Activated CD4-positive, alpha-beta T cell treated with anti-CD3 and anti-CD28 coated beads for 36 hours (primary cell): ENCODE measurements around the gene P2RY12. TPM values are rescaled to one million over a fixed set of nuclear protein-coding genes. Genes with fewer than 3 reads are reported as not detected.
"Not testable (repeated sequence)": the region's sequence is repeated elsewhere in the genome, so short reads cannot be mapped to it uniquely, and the experiment has no call there.

Experiments
- ATAC-seq: fragments of 200-7000 bp; cut with Tn5 transposase; one replicate; pipeline ENCODE4 v1.10.0; 2021; ENCODE audit warnings: mild to moderate bottlenecking, moderate library complexity
- CTCF ChIA-PET: fragments of 350-600 bp; sonication (Branson Sonifier 250); formaldehyde crosslinking; loops from one replicate; lab custom pipeline; 2021; ENCODE audit warnings: antibody characterized with exemption; lab: Charles Lee
- POLR2A ChIA-PET: fragments of 350-600 bp; sonication (Branson Sonifier 250); formaldehyde crosslinking; loops from one replicate; lab custom pipeline; 2021; ENCODE audit warnings: antibody characterized with exemption, inconsistent platforms; lab: Charles Lee
- DNase-seq: peaks from one replicate; pipeline ENCODE4 v3.0.0-alpha.2; 2020
- H3K27ac Mint-ChIP-seq: one replicate; pipeline ENCODE4 v1.8.0; 2021; ENCODE audit warnings: mixed read lengths
- H3K27me3 Mint-ChIP-seq: one replicate; pipeline ENCODE4 v1.8.0; 2021; ENCODE audit warnings: mixed read lengths
- H3K36me3 Mint-ChIP-seq: one replicate; pipeline ENCODE4 v1.8.0; 2021; ENCODE audit warnings: low read depth, mixed read lengths
- H3K4me1 Mint-ChIP-seq: one replicate; pipeline ENCODE4 v1.8.0; 2021; ENCODE audit warnings: mixed read lengths
- H3K4me3 Mint-ChIP-seq: one replicate; pipeline ENCODE4 v1.8.0; 2021; ENCODE audit warnings: mild to moderate bottlenecking, moderate library complexity, mixed read lengths
- H3K9me3 Mint-ChIP-seq: one replicate; pipeline ENCODE4 v1.8.0; 2021; ENCODE audit warnings: low read depth, mixed read lengths
- intact Hi-C, 2 experiments: fragments of 100-400 bp; cut with DNase I in 1 of 2; cut with micrococcal nuclease in 1 of 2; formaldehyde crosslinking; loops; one replicate each; pipeline versions ENCODE4 v1.14.2 to v1.15.1; 2022 to 2024; cut with DNase I, micrococcal nuclease
- total RNA-seq, 2 experiments: library from RNA; stranded (reverse); gene quantifications; one replicate each; pipeline ENCODE4 v1.2.3, GENCODE V29; 2021

P2RY12 gene
- total RNA-seq, 2 experiments from 2014 or later: not detected

GRCh38 chr3:151392191-151392590 is 7.6 kb upstream of the P2RY12 start:
- POLR2A ChIA-PET, H3K4me1 Mint-ChIP-seq, H3K4me3 Mint-ChIP-seq, H3K36me3 Mint-ChIP-seq, H3K27me3 Mint-ChIP-seq, CTCF ChIA-PET, DNase-seq, H3K27ac Mint-ChIP-seq, H3K9me3 Mint-ChIP-seq, intact Hi-C loops, ATAC-seq: not testable (repeated sequence)

- no peak for DNase-seq
- no peak for ATAC-seq
- ChIA-PET CTCF (no interaction called here), POLR2A (no interaction called here)
- intact Hi-C loops: no loop called here
- Mint-ChIP-seq H3K27ac (no peak overlapping the region), H3K9me3 (no peaks in the 10 kb centered on the region), H3K4me1 (no peaks in the 10 kb centered on the region), H3K4me3 (no peak overlapping the region), H3K27me3 (peaks cover 3% of the 10 kb centered on the region), H3K36me3 (no peaks in the 10 kb centered on the region)
Observed at GRCh38 chr3:151391720-151392119, 7.2 kb upstream of the P2RY12 start.

GRCh38 chr3:151387842-151388241 is 3.3 kb upstream of the P2RY12 start:
- ChIA-PET POLR2A (no interaction called here), CTCF (no interaction called here)
- DNase-seq (no peak), ATAC-seq (no peak)
- intact Hi-C loops: no loop called here
- Mint-ChIP-seq H3K27me3 (peaks cover 3% of the 10 kb centered on the region), H3K9me3 (no peaks in the 10 kb centered on the region), H3K36me3 (no peaks in the 10 kb centered on the region), H3K4me1 (peaks cover 3% of the 10 kb centered on the region), H3K4me3 (no peak overlapping the region), H3K27ac (no peak overlapping the region)

GRCh38 chr3:151387432-151387831 is 2.9 kb upstream of the P2RY12 start:
- no peaks in the 10 kb centered on the region for H3K9me3 Mint-ChIP-seq
- no peak for ATAC-seq
- no peaks in the 10 kb centered on the region for H3K36me3 Mint-ChIP-seq
- H3K27me3 Mint-ChIP-seq: peaks cover 3% of the 10 kb centered on the region
- H3K4me3 Mint-ChIP-seq: no peak overlapping the region
- POLR2A ChIA-PET: no interaction called here
- DNase-seq: no peak
- intact Hi-C loops: no loop called here
- CTCF ChIA-PET: interaction anchor here (0.7 kb wide), 1 partner anchor 20 kb away, joined by 4 read pairs; no protein-coding TSS in a partner anchor
- H3K4me1 Mint-ChIP-seq: peaks cover 3% of the 10 kb centered on the region
- H3K27ac Mint-ChIP-seq: no peak overlapping the region

GRCh38 chr3:151386056-151386455 is 1.5 kb upstream of the P2RY12 start:
- H3K27me3 Mint-ChIP-seq: no peaks in the 10 kb centered on the region
- CTCF ChIA-PET: interaction anchor here (0.9 kb wide), 1 partner anchor 29 kb away, joined by 3 read pairs; no protein-coding TSS in a partner anchor

GRCh38 chr3:151383956-151384355 is 597 bp downstream of the P2RY12 start:
- intact Hi-C loops: no loop called here
- no peaks in the 10 kb centered on the region for H3K27me3 Mint-ChIP-seq
- peaks cover 3% of the 10 kb centered on the region for H3K4me1 Mint-ChIP-seq
- CTCF ChIA-PET: interaction anchor here (0.8 kb wide), 1 partner anchor 17 kb away, joined by 3 read pairs; no protein-coding TSS in a partner anchor
- H3K4me3 Mint-ChIP-seq: no peak overlapping the region
- no peak for DNase-seq
- no peak overlapping the region for H3K27ac Mint-ChIP-seq
- POLR2A ChIA-PET: no interaction called here
- no peak for ATAC-seq
- no peaks in the 10 kb centered on the region for H3K36me3 Mint-ChIP-seq
- no peaks in the 10 kb centered on the region for H3K9me3 Mint-ChIP-seq

More at GRCh38 chr3:151386056-151386455, 1.5 kb upstream of the P2RY12 start:
- no peaks in the 10 kb centered on the region for H3K9me3 Mint-ChIP-seq
- ATAC-seq (no peak), DNase-seq (no peak)
- intact Hi-C loops: no loop called here
- H3K27ac Mint-ChIP-seq: no peak overlapping the region
- no peaks in the 10 kb centered on the region for H3K36me3 Mint-ChIP-seq
- H3K4me1 Mint-ChIP-seq: peaks cover 3% of the 10 kb centered on the region
- POLR2A ChIA-PET: no interaction called here
- H3K4me3 Mint-ChIP-seq: no peak overlapping the region

GRCh38 chr3:151383111-151383510 is 1.4 kb downstream of the P2RY12 start:
- Mint-ChIP-seq H3K4me1 (peaks cover 3% of the 10 kb centered on the region), H3K27me3 (no peaks in the 10 kb centered on the region), H3K36me3 (no peaks in the 10 kb centered on the region), H3K27ac (no peak overlapping the region), H3K4me3 (no peak overlapping the region), H3K9me3 (no peaks in the 10 kb centered on the region)
- intact Hi-C loops: no loop called here
- ChIA-PET POLR2A (no interaction called here), CTCF (no interaction called here)
- no peak for DNase-seq
- ATAC-seq: no peak

GRCh38 chr3:151382671-151383070 is 1.9 kb downstream of the P2RY12 start:
- POLR2A ChIA-PET: no interaction called here
- H3K27me3 Mint-ChIP-seq: peaks cover 2% of the 10 kb centered on the region
- CTCF ChIA-PET: no interaction called here

GRCh38 chr3:151379083-151379734 is 5.3 kb downstream of the P2RY12 start:
- H3K4me1 Mint-ChIP-seq: no peaks in the 10 kb centered on the region
- no peak overlapping the region for H3K27ac Mint-ChIP-seq
- peak; percentile 27 for DNase-seq
- intact Hi-C loops: no loop called here
- POLR2A ChIA-PET: no interaction called here
- no peak for ATAC-seq
- H3K36me3 Mint-ChIP-seq: no peaks in the 10 kb centered on the region
- H3K9me3 Mint-ChIP-seq: no peaks in the 10 kb centered on the region
- peaks cover 2% of the 10 kb centered on the region for H3K27me3 Mint-ChIP-seq
- CTCF ChIA-PET: interaction anchor here (0.6 to 1.3 kb wide), 4 partner anchors 16 to 283 kb away, joined by 3 read pairs; no protein-coding TSS in a partner anchor
- H3K4me3 Mint-ChIP-seq: no peak overlapping the region

More at GRCh38 chr3:151382671-151383070, 1.9 kb downstream of the P2RY12 start:
- no peak overlapping the region for H3K27ac Mint-ChIP-seq
- H3K4me1 Mint-ChIP-seq: peaks cover 3% of the 10 kb centered on the region
- intact Hi-C loops: no loop called here
- DNase-seq: no peak
- no peaks in the 10 kb centered on the region for H3K9me3 Mint-ChIP-seq
- H3K36me3 Mint-ChIP-seq: no peaks in the 10 kb centered on the region
- H3K4me3 Mint-ChIP-seq: no peak overlapping the region
- no peak for ATAC-seq

- H3K27me3 Mint-ChIP-seq: peaks cover 2% of the 10 kb centered on the region
- ATAC-seq: no peak
- no peak for DNase-seq
- POLR2A ChIA-PET: no interaction called here
- intact Hi-C loops: no loop called here
- no peak overlapping the region for H3K27ac Mint-ChIP-seq
- H3K4me3 Mint-ChIP-seq: no peak overlapping the region
- H3K4me1 Mint-ChIP-seq: no peaks in the 10 kb centered on the region
- CTCF ChIA-PET: interaction anchor here (1.1 kb wide), 1 partner anchor 50 kb away, joined by 3 read pairs; no protein-coding TSS in a partner anchor
- H3K9me3 Mint-ChIP-seq: no peaks in the 10 kb centered on the region
- H3K36me3 Mint-ChIP-seq: no peaks in the 10 kb centered on the region
Observed at GRCh38 chr3:151377768-151378385, 6.7 kb downstream of the P2RY12 start.

GRCh38 chr3:151372063-151372820 is 12.3 kb downstream of the P2RY12 start:
- no peaks in the 10 kb centered on the region for H3K36me3 Mint-ChIP-seq
- intact Hi-C loops: no loop called here
- POLR2A ChIA-PET: no interaction called here
- CTCF ChIA-PET: interaction anchor here (0.9 kb wide), 1 partner anchor 28 kb away, joined by 3 read pairs; no protein-coding TSS in a partner anchor
- ATAC-seq (no peak), DNase-seq (no peak)
- H3K27me3 Mint-ChIP-seq: no peaks in the 10 kb centered on the region
- H3K4me3 Mint-ChIP-seq: no peak overlapping the region
- H3K27ac Mint-ChIP-seq: no peak overlapping the region
- no peaks in the 10 kb centered on the region for H3K4me1 Mint-ChIP-seq
- H3K9me3 Mint-ChIP-seq: no peaks in the 10 kb centered on the region
